HPDE6-E6E7 (cell line): ENCODE results near the gene SLC30A3.
"Not testable (repeated sequence)": the region's sequence is repeated elsewhere in the genome, so short reads cannot be mapped to it uniquely, and the experiment has no call there.

Source experiments
- DNase-seq: peaks from one replicate; pipeline ENCODE4 v3.0.0; 2011; ENCODE audit warnings: missing footprints; ENCODE audit errors: extremely low spot score

SLC30A3 gene

DNA sequence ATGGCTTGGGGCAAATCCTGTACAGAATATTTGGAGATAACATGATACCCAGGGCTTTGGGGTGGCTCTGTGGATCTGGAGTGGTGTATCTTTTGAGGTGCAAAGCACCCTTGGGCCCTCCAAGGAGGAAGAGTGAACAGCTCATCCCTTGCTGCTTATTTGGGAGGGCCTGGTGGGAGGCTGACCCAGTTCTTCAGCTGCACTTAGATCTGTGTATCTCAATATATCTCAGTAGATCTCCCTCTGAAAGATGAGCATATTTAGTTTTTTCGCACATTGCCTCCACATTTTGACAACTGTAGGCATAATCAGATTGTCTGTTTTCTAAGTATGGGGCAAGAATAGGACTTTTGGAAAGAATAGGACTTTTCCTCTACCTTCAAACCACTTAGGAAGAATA lies 22.1 kb upstream of the SLC30A3 start:
- no peak for DNase-seq

DNA sequence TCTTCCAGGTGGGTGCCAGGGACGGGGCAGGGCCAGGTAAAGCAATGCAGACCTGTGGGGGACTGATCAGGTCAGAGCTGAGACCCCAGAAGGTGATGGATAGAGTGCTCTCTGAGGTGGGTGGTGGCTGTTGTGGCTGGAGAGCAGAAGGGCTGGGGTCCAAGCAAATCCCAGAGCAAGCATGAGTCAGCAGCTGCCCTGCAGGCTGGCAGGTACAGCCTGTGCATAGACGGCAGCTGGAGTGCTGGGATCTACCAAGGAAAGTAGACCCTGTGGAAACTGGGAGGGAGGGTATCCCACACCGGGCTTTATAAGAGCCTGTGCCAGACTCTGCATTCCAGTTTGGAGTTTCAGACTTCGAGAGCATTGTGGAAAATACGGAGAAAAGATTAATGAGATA lies 20.0 kb upstream of the SLC30A3 start:
- no peak for DNase-seq

DNA sequence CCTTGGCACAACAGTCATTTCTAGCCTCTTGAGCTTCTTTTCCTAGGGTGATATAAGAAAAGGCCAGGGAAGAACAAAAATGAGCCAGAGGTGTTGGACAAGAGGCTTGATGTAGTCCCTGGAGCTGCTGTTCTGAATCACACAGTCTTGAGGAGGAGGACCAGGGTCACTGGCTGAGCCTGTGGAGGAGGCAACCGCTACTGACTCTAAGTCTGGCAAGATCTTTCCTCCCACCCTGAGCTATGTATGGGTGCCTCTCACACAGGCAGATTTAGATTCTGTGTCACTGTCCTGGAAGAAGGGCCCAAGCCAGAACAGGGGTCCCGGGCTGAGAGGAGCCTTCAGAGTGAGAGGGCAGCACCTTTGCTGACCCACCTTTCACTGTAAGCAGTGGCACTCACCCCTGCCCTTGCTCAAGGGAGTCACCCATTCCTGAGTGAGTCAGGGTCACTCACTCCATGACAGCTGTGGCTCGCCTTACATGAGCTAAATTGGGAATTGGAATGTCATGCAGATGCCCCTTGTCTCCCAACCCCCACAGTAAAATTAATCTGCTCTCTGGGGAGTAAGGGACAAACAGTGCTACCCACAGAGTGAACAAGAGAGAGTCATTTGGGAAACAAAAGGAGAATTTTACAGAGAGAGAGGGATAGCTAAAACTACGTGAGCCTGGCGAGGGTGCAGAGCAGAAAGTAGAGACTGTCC lies 19.2 kb upstream of the SLC30A3 start, which contains the start of gene TRIM54:
Gene TRIM54, plus strand, starts transcription at position 575 of the 705 bp plus-strand sequence. CDS start 303 bp downstream, outside the sequence.
- no peak for DNase-seq

DNA sequence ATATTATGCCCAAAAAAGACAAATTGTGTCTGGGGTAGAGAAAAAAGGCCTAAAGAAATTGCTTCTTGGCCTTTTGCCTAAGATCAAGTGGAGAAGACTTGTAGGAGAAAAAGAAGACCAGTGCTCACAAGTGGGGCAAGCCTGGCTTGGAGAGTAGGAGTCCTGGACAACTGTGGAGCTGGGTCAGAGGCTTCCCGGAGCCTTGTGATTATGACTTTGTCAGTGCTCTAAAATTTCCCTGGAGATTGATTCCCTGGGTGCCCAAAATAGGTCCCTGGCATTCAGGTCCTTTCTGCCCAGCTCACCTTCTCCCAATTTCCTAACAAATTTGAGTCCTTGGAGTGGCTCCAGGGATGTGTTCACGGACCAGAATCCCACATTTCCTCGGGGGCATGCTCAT lies 18.6 kb upstream of the SLC30A3 start:
- DNase-seq: no peak

DNA sequence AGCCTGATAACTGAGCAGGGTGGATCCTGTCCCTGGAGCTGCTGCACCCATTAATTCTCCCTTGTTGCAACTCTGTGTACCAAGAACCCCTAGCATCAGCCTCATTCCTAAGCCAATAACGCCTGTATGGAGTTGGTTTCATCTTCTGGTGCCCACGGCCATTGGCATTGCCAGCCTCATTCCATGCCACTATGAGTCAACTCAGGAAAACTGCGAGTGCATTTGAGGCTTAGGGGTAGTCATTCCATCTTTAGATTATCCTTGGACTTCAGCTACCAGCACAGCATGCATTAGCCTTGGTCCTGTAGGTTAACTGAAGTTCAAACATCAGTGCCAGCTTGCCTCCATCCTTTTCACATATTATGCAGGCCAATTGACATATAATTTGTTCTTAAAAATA lies 18.0 kb upstream of the SLC30A3 start:
- no peak for DNase-seq

DNA sequence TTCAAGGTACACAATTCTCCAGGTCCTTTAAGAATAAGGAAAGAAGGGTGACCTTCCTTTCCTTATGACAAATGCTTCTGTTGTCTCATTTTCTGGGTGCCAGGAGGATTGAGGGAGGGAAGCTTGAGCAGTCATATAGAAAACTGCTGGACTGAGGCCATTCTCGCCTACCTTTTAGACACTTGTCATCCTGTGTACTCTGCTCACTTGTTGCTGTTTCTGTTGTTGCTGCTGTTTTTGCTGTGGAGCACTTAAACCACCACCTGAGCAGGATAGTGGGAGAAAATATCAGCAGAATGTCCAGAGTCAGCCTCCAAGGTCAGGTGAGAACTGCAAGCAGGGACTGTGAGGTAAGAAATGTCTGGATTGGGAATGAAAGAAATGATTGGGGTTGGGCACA lies 15.2 kb upstream of the SLC30A3 start:
- no peak for DNase-seq

DNA sequence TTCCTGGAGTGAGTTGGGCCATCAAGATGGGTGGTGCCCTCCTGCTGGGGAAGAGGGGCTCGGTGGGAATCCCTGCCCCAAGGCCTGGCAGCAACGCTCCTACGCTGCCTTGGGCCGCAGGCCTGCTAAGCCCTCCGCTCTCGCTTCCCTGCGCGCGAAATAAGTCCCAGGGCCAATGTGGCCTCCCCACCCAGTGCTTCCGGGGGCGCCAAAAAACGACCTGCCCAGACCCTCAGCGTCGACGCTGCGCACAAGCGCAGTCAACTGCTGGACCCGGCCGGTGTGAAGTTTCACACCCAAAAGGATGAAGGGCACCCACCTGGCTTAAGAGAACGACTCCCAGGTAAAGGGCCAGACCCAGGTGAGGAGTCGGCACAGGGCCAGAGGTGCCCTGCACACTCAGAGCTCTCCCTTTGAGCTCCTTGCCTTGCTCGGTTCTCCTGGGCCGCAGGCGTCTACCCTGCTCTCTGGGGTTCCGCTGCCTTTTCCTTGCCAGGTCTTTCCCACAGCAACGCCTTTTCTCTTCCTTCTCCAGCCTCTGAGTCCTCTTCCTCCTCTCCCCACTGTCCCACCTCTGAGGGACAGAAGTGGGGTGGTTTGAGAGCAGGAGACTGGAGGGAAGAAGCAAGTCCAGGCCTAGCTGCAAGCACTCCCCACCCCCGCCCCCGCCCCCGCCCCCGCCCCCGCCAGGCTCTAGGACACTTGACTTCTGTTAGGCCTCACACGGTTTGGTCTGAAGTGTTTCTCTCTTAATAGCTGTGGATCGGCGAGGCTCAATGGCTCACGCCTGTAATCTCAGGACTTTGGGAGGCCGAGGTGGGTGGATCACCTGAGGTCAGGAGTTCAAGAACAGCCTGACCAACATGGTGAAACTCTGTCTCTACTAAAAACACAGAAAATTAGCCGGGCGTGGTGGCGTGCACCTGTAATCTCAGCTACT lies 12.6 kb upstream of the SLC30A3 start, which contains the start of gene DNAJC5G:
Gene DNAJC5G, plus strand, starts transcription at position 223 of the 940 bp plus-strand sequence. CDS start 1,296 bp downstream, outside the sequence.
- DNase-seq: no peak

DNA sequence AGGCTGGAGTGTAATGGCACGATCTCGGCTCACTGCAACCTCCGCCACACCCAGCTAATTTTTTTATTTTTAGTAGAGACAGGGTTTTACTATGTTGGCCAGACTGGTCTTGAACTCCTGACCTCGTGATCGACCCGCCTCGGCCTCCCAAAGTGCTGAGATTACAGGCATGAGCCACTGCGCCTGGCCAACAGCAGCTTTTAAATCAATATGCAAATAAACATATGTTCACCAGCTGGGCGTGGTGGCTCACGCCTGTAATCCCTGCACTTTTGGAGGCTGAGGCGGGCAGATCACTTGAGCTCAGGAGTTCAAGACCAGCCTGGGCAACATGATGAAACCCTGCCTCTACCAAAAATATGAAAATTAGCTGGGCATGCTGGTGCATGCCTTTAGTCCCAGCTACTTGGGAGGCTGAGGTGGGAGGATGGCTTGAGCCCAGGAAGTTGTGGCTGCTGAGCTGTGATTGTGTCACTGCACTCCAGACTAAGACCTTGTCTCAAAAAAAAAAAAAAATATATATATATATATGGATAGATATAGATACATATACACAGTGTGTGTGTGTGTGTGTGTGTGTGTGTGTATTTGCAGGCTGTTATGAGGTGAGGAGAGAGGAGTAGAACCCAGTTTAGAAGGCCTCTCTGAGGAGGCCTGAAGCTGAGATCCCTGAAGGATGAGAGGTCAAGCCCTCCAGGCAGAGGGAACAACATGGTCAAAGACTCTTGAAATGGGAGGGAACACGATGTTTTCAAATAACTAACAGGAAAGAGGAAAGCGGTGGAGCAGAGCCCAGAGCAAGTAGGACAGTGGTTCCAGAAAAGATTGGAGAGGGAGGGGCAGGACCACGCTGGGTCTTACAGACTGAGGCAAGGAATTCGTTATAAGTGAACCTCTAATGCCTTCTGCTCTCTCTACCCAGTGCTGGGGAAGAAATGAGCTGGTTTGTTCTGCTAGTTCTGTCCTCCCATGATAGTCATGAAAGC lies 10.0 kb upstream of the SLC30A3 start:
- not testable (repeated sequence) for DNase-seq

DNA sequence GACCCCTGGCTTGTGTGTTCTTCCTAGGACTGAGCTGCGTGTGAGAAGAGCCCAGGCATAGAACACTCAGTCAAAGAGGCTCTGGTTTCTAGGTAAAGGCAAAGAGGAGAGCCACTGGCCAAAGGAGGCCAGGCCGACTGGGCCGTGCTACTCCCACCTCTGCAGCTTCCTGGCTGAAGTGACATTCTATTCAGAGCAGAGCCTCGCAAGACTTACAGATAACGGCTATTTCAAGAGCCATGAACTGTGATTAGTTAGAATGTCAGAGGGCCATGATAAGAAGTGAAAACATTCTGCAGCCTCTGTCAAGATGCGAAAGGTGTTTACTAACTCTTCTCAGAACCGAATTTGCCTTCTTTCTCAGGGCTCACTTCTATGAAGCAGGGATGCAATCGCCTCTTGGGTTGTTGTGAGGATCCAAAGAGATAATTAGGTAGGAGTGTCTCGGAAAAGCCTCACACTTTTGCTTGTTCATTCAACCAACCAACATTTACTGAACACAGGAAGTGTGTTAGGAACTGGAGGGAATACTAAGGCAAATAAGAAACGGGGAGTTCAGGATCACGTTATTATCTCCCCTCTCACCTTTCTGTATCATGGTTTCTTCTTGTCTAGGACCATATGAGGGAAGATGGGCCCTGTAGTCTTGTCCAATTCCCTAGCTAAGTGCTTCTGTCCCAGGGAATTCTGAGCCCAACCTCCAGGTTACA lies 8.9 kb upstream of the SLC30A3 start:
- no peak for DNase-seq

DNA sequence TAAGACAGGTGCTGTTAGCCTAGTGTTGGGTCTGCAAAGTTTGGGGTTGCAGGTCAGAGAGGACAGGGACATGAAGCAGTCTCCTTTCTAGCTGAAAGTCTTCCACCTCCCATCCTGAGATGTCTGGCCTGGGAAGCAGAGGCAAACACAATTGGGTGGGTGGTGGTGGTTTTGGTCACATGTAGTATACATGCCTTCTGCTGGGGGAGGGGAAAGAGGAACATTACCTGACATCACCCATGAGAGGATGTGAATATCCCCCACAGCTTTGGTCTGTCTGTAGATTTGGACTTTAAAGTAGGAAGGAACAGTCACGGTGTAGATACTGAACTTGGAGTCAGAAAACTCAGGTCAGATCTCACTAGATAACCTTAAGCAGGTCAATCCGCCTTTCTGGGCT lies 7.8 kb upstream of the SLC30A3 start:
- DNase-seq: no peak

DNA sequence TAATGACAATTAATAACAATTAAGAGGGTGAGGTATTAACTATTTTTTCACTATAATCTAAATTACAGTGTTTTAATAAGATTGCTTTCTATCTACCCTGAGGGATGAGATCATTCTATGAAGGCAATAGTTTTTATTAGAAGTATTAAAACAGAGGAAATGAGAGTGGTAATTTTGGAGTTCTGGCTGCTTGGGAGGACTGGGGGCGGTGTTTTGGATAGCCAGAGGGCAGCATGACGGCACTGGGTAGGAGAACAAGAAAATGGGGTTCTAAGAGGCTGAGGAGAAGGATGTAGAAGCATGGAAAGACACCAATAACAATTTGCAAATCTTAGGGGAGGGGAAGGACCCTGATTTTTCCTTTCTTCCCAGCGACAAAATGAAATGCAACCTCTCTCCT lies 7.3 kb upstream of the SLC30A3 start:
- no peak for DNase-seq

DNA sequence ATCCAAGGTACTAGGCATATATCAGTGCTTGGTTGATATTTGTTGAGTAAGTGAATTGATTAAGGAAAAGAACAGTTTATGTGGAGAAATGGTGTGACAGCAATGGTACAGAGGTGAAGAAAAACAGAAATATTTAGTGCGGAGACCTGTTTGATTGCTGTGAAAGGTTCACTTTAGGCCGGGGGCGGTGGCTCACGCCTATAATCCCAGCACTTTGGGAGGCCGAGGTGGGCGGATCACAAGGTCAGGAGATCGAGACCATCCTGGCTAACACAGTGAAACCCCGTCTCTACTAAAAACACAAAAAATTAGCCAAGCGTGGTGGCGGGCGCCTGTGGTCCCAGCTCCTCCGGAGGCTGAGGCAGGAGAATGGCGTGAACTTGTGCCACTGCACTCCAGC lies 5.4 kb upstream of the SLC30A3 start:
- not testable (repeated sequence) for DNase-seq

DNA sequence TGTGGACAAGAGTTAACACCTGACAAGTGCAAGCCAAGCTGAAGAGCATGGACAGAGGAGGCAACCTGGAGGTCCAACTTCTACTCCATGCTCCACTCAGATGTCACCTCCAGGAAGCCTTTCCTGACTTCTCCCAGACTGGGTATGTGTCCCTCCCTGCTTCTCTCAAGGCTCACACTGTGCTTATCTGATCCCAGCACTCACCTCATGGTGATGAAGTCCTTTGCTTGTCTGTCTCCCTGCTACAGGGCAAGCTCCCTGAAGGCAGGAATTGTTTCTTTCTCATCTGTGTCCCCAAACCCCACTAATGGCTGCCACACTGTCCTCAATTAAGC lies 2.7 kb upstream of the SLC30A3 start:
- DNase-seq: no peak

DNA sequence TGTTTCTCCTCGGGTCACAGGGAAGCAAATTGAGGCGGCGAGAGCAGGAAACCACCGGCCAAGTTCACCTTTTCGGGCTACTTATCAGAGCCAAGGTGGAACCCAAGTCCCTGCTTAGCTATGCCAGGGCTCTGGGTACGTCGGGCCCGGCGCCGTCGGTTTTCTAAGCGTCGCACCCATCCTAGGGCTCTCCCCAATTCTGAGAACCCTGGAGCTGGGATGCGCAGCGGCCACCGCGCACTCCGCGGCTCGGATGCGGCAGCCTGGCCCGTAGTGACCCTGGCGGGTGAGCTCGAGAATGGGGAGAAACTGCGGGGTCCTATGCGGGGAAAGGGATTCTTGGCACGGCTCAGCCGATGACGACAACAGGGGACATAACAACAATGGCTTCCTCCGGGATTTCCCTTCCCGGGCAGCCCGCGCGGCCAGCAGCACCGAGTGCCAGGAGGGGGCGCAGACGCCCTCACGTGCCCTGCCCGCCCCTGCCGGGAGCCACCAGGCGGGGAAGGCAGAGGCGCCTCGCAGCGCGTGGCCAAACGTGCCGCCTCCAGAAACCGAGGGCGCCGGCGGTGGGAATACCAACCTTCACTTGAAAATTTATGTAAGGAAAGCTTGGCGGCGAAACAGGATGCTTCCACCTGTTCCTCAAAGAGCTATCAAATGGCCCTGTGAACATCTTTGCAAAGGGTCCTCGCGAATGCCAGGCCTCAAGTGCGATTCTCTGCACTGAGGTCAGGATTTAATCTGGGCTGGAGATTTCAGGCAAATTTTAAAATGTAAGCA lies 2.1 kb upstream of the SLC30A3 start:
- DNase-seq: peak; percentile 58

DNA sequence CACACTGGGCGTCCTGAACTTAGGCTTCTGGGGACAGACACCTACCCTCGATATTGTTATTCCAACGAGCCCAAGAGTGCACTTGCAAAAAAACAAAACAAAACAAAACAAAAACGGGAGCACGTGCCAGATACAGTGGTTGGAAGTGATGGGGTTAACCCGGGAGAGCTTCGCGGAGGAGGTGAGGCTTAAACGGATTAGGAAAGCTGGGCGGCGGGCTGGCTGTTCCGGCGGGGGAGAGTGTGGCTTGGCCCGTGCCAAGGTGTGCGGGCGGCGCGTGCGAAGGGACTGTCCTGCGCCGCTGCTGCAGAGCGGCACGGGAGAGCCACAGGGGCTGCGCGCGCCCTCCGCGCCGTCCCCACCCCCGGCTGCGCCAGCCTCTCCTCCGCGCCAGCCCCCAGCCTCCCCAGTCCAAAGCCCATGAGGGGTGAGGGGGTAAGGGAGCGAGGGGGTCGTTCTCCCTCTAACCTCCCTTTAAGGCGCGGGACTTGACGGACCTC lies 1.5 kb upstream of the SLC30A3 start:
- no peak for DNase-seq

DNA sequence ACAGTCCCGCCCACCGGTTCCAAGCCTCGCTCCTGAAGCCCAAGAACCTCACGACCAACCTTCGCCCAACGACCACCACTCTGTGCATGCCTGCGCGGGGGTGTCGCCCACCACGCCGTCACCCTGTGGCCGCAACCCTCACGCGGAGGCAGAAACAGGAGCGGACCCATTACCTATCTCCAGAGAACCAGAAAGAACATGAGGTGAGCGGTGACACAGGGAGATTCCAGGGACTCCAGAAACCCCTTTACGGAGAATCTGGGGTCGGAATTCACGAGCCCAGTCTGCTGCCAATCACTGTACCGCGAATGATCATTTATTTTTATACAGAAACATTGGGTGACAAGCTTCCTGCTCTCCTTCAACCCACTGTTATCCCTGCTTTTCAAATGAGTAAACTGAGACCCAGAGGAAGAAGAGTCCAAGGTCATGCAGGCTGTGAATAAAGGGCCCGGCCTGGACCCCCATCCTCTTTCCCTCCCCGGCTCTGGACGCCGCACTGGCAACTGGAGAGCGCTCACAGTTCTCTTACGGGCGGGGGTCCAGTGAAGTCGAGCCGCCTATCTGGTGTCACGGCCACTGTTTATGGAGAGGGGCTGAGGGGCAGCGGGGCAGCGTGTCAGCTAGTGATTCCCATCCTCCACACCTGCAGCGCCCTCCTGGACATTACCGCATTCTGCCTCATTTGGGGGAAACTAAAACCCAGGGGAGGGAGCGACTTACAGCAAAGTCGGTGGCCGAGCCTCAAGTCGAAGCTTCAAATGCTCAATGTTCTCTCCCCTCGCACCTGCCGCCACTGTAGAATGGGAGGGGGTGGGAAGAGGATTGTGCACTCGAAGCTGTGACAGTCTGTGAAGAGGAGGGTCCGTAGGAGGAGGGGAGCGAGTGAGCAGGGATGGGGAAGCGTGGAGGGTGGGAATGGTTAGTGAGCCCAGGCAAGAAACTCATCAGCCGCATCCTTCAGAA lies 723 bp upstream of the SLC30A3 start:
- no peak for DNase-seq

DNA sequence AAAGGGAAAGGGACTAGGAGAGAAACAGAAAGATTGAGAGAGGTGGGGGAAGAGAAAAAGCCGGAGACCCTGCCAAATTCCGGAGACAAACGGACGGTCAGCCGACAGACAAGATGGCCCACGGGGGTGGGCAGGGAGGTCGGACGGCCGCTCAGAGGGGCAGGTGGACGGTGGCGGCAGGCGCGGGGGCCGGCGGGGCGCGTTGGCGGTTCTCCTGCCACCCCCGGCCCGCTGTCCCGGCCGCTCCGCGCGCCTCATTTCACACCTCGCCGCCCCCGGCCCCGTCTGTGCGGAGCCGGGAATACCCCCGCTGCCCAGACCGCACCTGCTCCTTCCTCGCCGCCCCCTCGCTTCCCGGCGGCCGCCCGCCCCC lies 935 bp downstream of the SLC30A3 start:
- DNase-seq: no peak

DNA sequence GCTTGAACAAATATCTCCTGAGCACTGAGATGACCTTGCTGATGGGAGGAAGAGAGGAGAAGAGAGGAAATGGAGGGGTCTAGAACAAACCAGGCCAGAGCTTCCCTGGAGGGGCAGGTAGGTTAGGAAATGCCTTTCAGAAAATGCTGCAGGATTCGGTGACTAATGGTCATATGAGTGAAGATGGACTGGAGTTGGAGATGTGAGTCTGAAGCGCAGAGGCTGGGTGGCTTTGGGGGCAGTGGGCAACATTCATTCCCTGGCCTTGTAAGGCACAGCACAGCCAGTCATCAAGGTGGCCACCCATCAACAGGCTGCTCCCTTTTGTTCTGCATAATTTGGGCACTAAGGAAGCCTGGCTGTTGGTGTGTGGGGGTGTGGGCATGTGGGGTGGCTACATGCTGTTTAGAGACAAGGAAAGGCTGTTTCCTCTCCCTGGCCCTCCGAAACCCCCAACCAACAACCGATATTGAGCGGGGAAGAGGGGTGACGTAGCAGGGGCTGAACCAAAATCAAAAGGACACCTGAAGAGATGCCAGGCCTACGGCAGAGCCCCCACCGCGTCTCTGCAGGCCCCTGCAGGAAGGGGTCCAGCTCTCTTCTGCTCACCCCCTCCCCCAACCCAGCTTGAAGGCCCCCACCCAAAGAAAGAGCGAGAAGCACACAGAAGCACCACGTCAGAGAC lies 1.5 kb downstream of the SLC30A3 start:
- DNase-seq: no peak
